B cell (primary cell): ENCODE results near the gene DDX54. TPM values are rescaled to one million over a fixed set of nuclear protein-coding genes. Genes with fewer than 3 reads are reported as not detected.

Experiments
- ATAC-seq: fragments of 200-7000 bp; cut with Tn5 transposase; one replicate; pipeline ENCODE4 v1.10.0; 2021; ENCODE audit warnings: low read depth, mild to moderate bottlenecking, moderate number of reproducible peaks, moderate library complexity
- CTCF ChIA-PET: fragments of 350-600 bp; sonication (Branson Sonifier 250); formaldehyde crosslinking; loops from one replicate; lab custom pipeline; 2021; ENCODE audit warnings: antibody characterized with exemption, inconsistent platforms; lab: Charles Lee
- POLR2A ChIA-PET: fragments of 350-600 bp; sonication (Branson Sonifier 250); formaldehyde crosslinking; loops from one replicate; lab custom pipeline; 2021; ENCODE audit warnings: antibody characterized with exemption; lab: Charles Lee
- DNase-seq: peaks from one replicate; pipeline ENCODE4 v3.0.0; 2013
- H2AFZ ChIP-seq: 2 replicates; pipeline ENCODE4 v1.6.1; 2012; ENCODE audit warnings: mild to moderate bottlenecking, low read depth, low read length; ENCODE audit not compliant: insufficient read depth, poor library complexity, severe bottlenecking
- H3K27ac ChIP-seq, 2 donors: 1 replicate in 1 of 2; 2 replicates in 1 of 2; pipeline ENCODE4 v1.5.1; 2012 to 2013; ENCODE audit warnings: low read length in 2 of 2, mild to moderate bottlenecking in 2 of 2, moderate library complexity in 1 of 2
- H3K27me3 ChIP-seq, 4 experiments: fragments of 200-600 bp in 1 of 4; sonication (generic) in 1 of 4; replicated peaks in 1 of 4; 1 replicate in 2 of 4; 2 replicates in 2 of 4; pipeline versions ENCODE4 v1.6.1 to v1.7.0; 2013 to 2016; ENCODE audit warnings: low read length in 3 of 4, mild to moderate bottlenecking in 2 of 4, mixed read lengths in 1 of 4, moderate library complexity in 1 of 4; ENCODE audit not compliant: insufficient read depth in 4 of 4, control insufficient read depth in 3 of 4; ENCODE audit errors: control extremely low read depth in 1 of 4
- H3K36me3 ChIP-seq, 2 experiments: replicated peaks in 1 of 2; 1 replicate in 1 of 2; 2 replicates in 1 of 2; pipeline versions ENCODE4 v1.6.1 to v1.7.1; 2013; ENCODE audit warnings: low read length in 1 of 2; ENCODE audit not compliant: insufficient read depth in 2 of 2, control insufficient read depth in 1 of 2; ENCODE audit errors: control extremely low read depth in 1 of 2, extremely low read depth in 1 of 2
- H3K4me1 ChIP-seq, 2 donors: fragments of 200-600 bp in 1 of 2; sonication (generic) in 1 of 2; 1 replicate in 1 of 2; 2 replicates in 1 of 2; pipeline versions ENCODE4 v1.5.1 to v1.6.1; 2013 to 2017; ENCODE audit warnings: low read length in 2 of 2; ENCODE audit not compliant: control insufficient read depth in 2 of 2, insufficient read depth in 2 of 2
- H3K4me2 ChIP-seq: replicated peaks from 2 replicates; pipeline ENCODE3; 2012; ENCODE audit warnings: mild to moderate bottlenecking, low read depth, low read length; ENCODE audit not compliant: poor library complexity, severe bottlenecking
- H3K4me3 ChIP-seq, 5 experiments: fragments of 200-600 bp in 1 of 5; sonication (generic) in 1 of 5; 1 replicate in 3 of 5; 2 replicates in 2 of 5; pipeline versions ENCODE4 v1.5.1 to v1.7.0; 2011 to 2016; ENCODE audit warnings: low read length in 4 of 5, mild to moderate bottlenecking in 4 of 5, low read depth in 2 of 5, control low read depth in 1 of 5, moderate library complexity in 1 of 5; ENCODE audit not compliant: insufficient read depth in 1 of 5; ENCODE audit errors: control extremely low read depth in 1 of 5, extremely low read depth in 1 of 5
- H3K79me2 ChIP-seq: fragments of 200-600 bp; sonication (generic); one replicate; pipeline ENCODE4 v1.6.0; 2016; ENCODE audit warnings: low read length; ENCODE audit not compliant: control insufficient read depth, insufficient read depth
- H3K9ac ChIP-seq: fragments of 200-600 bp; sonication (generic); 2 replicates; pipeline ENCODE4 v1.6.1; 2017; ENCODE audit warnings: mild to moderate bottlenecking, low read length, moderate library complexity
- H3K9me3 ChIP-seq, 3 donors: one replicate each; pipeline versions ENCODE4 v1.6.1 to v1.7.1; 2013; ENCODE audit warnings: low read length in 2 of 3; ENCODE audit not compliant: control insufficient read depth in 2 of 3, insufficient read depth in 1 of 3; ENCODE audit errors: control extremely low read depth in 1 of 3
- H4K20me1 ChIP-seq: 2 replicates; pipeline ENCODE4 v1.6.0; 2012; ENCODE audit warnings: mild to moderate bottlenecking, low read length; ENCODE audit not compliant: insufficient read depth, control insufficient read depth, poor library complexity, severe bottlenecking
- H3K27ac Mint-ChIP-seq: one replicate; pipeline ENCODE4 v1.8.0; 2021; ENCODE audit warnings: mixed read lengths
- H3K27me3 Mint-ChIP-seq: one replicate; pipeline ENCODE4 v1.8.0; 2021; ENCODE audit warnings: mixed read lengths
- H3K4me1 Mint-ChIP-seq: one replicate; pipeline ENCODE4 v1.8.0; 2021; ENCODE audit warnings: mixed read lengths
- H3K4me3 Mint-ChIP-seq: one replicate; pipeline ENCODE4 v1.8.0; 2021; ENCODE audit warnings: mixed read lengths
- H3K9me3 Mint-ChIP-seq: one replicate; pipeline ENCODE4 v1.8.0; 2022; ENCODE audit warnings: mixed read lengths; ENCODE audit not compliant: insufficient read depth
- EZH2 ChIP-seq: IDR thresholded peaks from 2 replicates; pipeline ENCODE4 v1.6.1; 2012; ENCODE audit warnings: borderline replicate concordance, low read depth, mild to moderate bottlenecking, moderate library complexity, low read length; ENCODE audit not compliant: insufficient read depth, poor library complexity, severe bottlenecking
- WGBS: methylation state at CpG from one replicate; pipeline ENCODE4 v1.1.5; 2013; ENCODE audit warnings: missing lambda C conversion rate; ENCODE audit not compliant: insufficient coverage; 5-methylcytosine and 5-hydroxymethylcytosine counted together
- intact Hi-C: fragments of 100-400 bp; cut with micrococcal nuclease; formaldehyde crosslinking; loops from one replicate; pipeline ENCODE4 v1.10.0; 2022
- polyA plus RNA-seq: library from polyadenylated mRNA; depleted of rRNA; stranded (reverse); fragments of >200 nt; gene quantifications from 2 replicates; pipeline ENCODE4 v1.2.3, GENCODE V29; 2012
- total RNA-seq, 2 donors: library from RNA; stranded (reverse); fragments of 120-200 nt in 1 of 2; gene quantifications; 1 replicate in 1 of 2; 2 replicates in 1 of 2; pipeline versions ENCODE4 v1.2.3 to v1.2.4, GENCODE V29; 2013 to 2022
- TF ChIP-seq, protein P1 (sequence below): fragments of 200-600 bp; IDR thresholded peaks from one replicate; pipeline ENCODE4 v1.8.0; 2022; ENCODE audit warnings: antibody characterized with exemption, mild to moderate bottlenecking

The DDX54 gene
- total and polyA plus RNA-seq, 2 donors (not counting 1 experiment from before 2014, with no cell fraction given) = 55.4 to 101 TPM

DNA sequence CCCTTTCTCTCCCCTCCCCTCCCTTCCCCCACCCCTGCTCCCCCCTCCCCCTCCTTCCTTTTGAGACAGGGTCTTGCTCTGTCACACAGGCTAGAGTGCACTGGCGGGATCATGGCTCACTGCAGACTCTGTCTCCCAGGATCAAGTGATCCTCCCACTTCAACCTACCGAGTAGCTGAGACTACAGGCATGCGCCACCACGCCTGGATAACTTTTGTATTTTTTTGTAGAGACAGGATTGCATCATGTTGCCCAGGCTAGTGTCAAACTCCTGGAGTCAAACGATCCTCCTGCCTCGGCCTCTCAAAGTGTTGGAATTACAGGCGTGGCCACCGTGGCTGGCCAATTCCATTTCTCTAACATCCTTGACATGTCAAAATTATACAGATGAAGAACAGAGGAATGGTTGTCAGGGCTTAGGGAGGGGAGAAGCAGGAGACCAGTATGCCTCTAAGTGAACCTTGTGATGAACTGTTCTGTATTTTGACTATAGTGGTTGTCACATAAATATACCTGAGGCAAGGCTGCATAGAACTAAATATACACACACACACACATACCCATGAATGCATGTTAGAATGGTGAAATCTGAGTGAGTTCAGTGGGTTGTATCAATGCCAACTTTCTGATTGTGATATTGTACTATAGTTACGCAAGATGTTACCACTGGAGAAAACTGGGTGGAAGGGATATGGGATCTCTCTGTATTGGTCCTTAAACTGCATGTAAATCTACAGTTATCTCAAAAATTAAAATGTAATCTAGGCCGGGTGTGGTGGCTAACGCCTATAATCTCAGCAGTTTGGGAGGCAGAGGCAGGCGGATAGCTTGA, 39.3 kb downstream of the DDX54 start:
- Histone ChIP-seq H3K4me1 (peaks cover 14 to 17% of the 10 kb centered on the region in 2 donors), H3K9me3 (peaks cover 0 to 6% (median 1%) of the 10 kb centered on the region in 3 donors), H4K20me1 (no peaks in the 10 kb centered on the region), H3K27me3 (no peaks in the 10 kb centered on the region), H3K4me3 (no peak overlapping the region), H3K79me2 (no peaks in the 10 kb centered on the region), H3K36me3 (no peaks in the 10 kb centered on the region), H2AFZ (no peak overlapping the region), H3K27ac (no peak overlapping the region), H3K9ac (no peak overlapping the region), H3K4me2 (no peak overlapping the region)
- Mint-ChIP-seq H3K4me3 (no peak overlapping the region), H3K27ac (no peak overlapping the region), H3K27me3 (no peaks in the 10 kb centered on the region), H3K4me1 (peaks cover 16% of the 10 kb centered on the region), H3K9me3 (peaks cover 3% of the 10 kb centered on the region)
- intact Hi-C loops = no loop called here
- CTCF ChIA-PET = interaction anchor here (0.9 kb wide), 1 partner anchor 28 kb away, joined by 4 read pairs; no protein-coding TSS in a partner anchor
- no peak for TF ChIP-seq EZH2
- TF ChIP-seq, protein P1, sequence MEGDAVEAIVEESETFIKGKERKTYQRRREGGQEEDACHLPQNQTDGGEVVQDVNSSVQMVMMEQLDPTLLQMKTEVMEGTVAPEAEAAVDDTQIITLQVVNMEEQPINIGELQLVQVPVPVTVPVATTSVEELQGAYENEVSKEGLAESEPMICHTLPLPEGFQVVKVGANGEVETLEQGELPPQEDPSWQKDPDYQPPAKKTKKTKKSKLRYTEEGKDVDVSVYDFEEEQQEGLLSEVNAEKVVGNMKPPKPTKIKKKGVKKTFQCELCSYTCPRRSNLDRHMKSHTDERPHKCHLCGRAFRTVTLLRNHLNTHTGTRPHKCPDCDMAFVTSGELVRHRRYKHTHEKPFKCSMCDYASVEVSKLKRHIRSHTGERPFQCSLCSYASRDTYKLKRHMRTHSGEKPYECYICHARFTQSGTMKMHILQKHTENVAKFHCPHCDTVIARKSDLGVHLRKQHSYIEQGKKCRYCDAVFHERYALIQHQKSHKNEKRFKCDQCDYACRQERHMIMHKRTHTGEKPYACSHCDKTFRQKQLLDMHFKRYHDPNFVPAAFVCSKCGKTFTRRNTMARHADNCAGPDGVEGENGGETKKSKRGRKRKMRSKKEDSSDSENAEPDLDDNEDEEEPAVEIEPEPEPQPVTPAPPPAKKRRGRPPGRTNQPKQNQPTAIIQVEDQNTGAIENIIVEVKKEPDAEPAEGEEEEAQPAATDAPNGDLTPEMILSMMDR = no peak
- POLR2A ChIA-PET = no interaction called here
- no peak for ATAC-seq
- no peak for DNase-seq
- 98% methylated on average over 8 of the region's 12 CpGs for WGBS

- 93% methylated on average over 2 of the region's 5 CpGs for WGBS
- Histone ChIP-seq H3K9me3 (peaks cover 0 to 6% (median 1%) of the 10 kb centered on the region in 3 donors), H3K36me3 (no peaks in the 10 kb centered on the region), H2AFZ (no peak overlapping the region), H3K27me3 (no peaks in the 10 kb centered on the region), H3K79me2 (no peaks in the 10 kb centered on the region), H4K20me1 (no peaks in the 10 kb centered on the region), H3K9ac (no peak overlapping the region), H3K4me3 (no peak overlapping the region), H3K4me1 (peaks cover 14 to 17% of the 10 kb centered on the region in 2 donors), H3K4me2 (no peak overlapping the region), H3K27ac (no peak overlapping the region)
- DNase-seq (no peak), ATAC-seq (no peak)
- no peaks in the 10 kb centered on the region for H3K27me3 Mint-ChIP-seq
- intact Hi-C loops = no loop called here
- peaks cover 3% of the 10 kb centered on the region for H3K9me3 Mint-ChIP-seq
- POLR2A ChIA-PET = no interaction called here
- no peak overlapping the region for H3K27ac Mint-ChIP-seq
- TF ChIP-seq, protein P1 = no peak
- no peak for TF ChIP-seq EZH2
- H3K4me1 Mint-ChIP-seq = peaks cover 19% of the 10 kb centered on the region
- H3K4me3 Mint-ChIP-seq = no peak overlapping the region
- CTCF ChIA-PET = interaction anchor here (0.9 to 1.0 kb wide), 3 partner anchors 8 to 96 kb away, joined by 3 to 5 read pairs (median 4); no protein-coding TSS in a partner anchor
These were observed 40.5 kb downstream of the DDX54 start for GRCh38 chr12:113144806-113145205.
